GM19372 (cell line): ENCODE measurements around the gene ITIH5.

Experiments
- ATAC-seq: cut with Tn5 transposase; IDR thresholded peaks from one replicate; pipeline ENCODE4 v1.9.1; 2021; ENCODE audit warnings: mild to moderate bottlenecking, low read depth, moderate library complexity; ENCODE audit not compliant: unreplicated experiment

The ITIH5 gene

GRCh38 chr10:7635408-7636125 lies 31.2 kb downstream of the ITIH5 start:
- no peak for ATAC-seq

DNA sequence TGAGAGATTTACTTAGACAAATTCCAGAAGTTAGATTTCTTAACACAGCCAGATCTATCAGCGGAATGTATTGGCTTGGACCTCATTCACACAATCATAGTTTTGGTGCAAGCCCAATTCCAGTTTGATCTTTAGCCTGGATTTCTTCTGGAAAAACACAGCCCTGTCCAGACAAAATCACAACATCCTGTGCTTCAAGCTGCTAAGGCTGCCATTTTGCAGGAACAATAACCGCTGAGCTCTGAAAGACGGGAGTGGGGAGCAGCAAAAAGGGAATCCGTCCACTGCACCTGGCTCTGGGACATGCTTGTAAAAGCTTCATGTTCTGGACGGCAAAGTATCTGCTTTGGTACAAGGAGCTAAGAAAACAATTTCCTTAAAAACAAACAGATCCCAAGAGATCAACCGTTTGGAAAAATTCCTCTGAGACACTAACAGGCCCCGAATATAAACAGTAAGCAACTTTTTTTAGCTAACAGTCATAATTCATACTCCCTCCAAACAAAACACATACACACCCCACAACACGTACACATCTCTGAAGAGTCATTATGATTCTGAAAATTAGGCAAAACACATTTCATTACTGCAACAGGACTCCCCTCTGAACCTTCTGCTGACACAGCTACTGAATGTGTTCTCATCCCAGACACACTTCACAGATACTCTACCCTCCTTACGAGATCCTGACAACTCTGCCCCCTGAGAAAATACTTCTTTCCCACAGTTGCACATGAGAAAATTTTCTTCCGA lies 32.4 kb downstream of the ITIH5 start:
- no peak for ATAC-seq

DNA sequence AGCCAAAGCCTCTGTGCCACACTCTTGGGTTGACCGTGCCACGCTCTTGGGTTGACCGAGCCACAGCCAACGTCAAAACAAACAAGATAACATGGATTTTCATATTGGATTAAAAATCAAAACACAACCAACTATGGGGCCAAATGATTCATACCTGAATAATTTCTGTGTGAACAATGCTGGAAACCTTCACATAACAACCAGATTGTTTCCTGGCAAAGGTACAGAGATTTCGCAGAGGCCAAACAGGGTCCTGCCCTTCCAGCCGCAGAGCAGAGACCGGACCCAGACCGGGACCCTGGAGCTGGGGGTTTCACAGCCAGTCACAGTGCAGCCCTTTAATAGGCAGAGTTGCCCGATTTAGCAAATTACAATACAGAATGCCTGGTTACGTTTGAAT lies 40.5 kb downstream of the ITIH5 start:
- ATAC-seq: no peak

DNA sequence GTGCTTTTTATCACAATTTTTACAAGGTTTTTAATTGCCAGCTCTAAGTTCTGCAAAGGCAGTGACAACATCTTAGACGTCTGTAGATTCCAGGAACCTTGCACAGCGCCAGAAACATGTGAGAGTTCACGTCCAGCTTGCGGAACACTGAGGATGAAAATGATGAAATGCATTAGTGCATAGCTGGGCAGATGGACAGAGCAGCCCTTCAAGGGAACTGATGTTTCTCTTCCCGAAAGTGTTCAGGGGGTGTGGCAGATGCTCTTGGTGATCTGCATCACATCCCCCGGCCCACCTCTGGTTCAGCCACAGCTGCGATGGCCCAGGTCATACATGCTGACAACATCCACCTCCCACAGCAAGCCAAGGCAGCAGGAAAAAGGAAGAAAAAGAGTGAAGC lies 40.9 kb downstream of the ITIH5 start:
- no peak for ATAC-seq

DNA sequence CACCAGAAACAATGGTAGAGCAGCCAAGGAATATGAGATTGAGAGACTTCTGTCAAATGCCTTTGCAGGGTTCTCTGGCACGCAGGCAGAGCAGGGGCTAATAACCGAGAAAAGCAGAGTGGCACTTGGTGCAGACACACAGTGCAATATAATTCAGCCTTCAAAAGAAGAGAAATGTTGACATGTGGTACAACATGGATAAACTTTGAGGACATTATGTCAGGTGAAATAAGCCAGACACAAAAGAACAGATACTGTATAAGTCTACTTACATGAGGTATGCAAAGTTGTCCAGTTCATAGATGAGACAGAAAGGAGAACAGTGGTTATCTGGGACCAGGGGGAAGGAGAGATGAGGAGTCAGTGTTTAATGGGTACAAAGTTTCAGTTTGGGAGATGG lies 41.8 kb downstream of the ITIH5 start:
- no peak for ATAC-seq

DNA sequence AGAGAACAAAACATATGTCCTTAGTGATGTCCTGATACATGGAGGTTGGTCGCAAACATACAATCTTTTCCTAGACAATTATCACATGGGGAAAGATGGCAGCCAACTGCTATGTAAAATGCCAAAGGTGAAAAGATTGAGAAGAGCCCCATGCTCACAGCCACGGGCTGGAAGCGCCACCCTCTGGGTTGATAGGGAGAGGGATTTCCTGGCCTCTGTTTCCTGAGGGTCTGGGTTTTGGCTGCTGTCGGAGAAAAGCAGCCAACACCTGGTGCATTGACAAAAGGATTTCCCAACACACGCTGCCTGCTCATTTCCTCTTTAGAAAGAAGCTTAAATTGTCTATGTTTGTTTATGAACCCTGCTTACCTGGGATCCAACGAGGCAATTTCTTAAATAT lies 43.8 kb downstream of the ITIH5 start:
- no peak for ATAC-seq

- no peak for ATAC-seq
These were observed 48.3 kb downstream of the ITIH5 start for GRCh38 chr10:7618461-7618860.

- no peak for ATAC-seq
These were observed 54.9 kb downstream of the ITIH5 start for GRCh38 chr10:7611909-7612308.

- ATAC-seq: no peak
These were observed 55.9 kb downstream of the ITIH5 start for GRCh38 chr10:7610651-7611389.

DNA sequence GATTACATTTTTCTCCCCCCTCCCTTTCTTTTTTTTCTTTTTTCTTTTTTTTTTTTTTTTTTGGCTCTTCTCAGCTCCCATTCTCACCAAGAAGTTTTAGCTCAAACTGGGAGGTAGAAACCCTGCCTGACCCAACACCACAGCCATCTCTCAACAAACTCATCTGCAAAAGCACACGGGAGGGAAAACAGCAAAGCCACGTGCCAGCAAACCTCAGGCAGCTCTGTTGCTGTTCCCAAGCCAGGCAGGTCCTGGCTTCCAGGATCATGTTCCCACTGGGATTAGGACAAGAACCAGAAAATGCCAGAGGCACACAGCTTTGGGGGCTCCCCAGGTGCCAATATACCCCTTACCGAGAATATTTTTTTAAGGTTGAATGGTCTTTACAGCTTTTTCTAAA lies 56.7 kb downstream of the ITIH5 start:
- no peak for ATAC-seq

DNA sequence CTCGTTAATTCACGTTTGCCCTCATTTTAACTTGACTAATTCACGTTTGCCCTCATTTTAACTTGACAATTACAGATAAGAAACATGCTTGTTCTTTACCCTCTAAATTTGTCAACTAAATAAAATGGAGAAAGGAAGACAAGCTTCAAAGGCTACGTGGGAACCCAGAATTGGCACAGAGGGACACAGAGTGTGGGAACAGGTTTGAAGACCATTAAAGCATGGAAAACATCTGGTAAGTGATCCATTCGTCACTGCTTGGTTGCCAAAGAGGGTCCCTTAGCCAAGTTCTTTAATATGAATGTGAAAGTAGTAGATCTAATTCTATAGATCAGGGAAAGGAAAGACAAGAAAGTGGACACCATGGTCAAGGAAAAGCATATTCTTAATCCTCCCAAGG lies 57.2 kb downstream of the ITIH5 start:
- no peak for ATAC-seq

DNA sequence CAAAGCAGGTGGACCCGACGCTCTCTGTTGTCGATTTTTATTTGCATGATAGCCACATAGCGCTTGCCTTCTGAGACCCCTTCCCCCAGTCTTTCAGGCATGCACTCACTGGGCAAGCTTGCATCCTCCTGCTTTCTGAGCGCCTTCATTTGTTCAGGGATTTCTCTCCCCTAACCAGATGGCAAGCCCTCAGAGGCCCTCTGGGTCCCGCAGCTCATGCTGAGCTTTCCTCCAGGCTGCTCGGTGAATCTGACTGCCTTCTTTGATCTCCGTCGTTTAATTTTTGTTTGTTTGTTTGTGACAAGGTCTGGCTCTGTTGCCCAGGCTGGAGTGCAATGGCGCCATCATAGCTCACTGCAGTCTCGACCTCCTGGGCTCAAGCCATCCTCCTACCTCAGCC lies 58.8 kb downstream of the ITIH5 start:
- no peak for ATAC-seq

GRCh38 chr10:7606951-7607404 lies 59.8 kb downstream of the ITIH5 start:
- ATAC-seq: no peak

- ATAC-seq: no peak
These were observed 61.0 kb downstream of the ITIH5 start for GRCh38 chr10:7605565-7606295.

DNA sequence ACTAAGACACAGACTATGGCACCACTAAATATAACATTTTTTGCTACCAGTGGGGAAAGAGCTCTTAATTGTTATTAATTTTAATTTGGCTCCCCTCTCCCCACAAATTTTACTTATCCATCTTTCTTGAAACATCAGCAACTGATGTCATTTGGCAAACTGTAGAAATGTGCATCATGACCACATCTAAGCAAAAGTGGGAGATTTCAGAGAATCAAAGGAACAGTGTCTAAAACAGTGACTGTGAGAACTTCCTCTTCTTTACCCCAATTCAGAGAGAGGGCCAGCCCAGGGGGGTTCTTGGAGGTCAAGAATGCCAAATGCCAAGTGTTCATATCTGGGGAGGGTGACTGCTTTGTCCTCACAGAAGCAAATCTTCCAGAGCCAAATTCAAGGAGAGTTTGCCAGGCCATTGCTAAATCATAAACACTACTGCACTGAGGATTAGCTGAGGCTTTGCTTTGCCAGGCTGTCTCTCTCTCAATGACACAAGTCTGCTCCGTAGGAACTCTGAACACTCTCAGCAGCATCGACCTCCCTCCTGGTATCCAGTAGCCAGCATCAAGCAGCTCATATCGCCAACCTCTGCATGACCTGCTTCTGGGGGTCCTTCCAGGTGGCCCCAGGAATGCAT lies 65.6 kb downstream of the ITIH5 start:
- no peak for ATAC-seq

GRCh38 chr10:7598771-7599170 lies 68.0 kb downstream of the ITIH5 start:
- ATAC-seq: no peak

GRCh38 chr10:7596356-7596755 lies 70.4 kb downstream of the ITIH5 start:
- no peak for ATAC-seq

- no peak for ATAC-seq
These were observed 72.9 kb downstream of the ITIH5 start for GRCh38 chr10:7593905-7594304.

- no peak for ATAC-seq
These were observed 73.7 kb downstream of the ITIH5 start for GRCh38 chr10:7593063-7593462.

DNA sequence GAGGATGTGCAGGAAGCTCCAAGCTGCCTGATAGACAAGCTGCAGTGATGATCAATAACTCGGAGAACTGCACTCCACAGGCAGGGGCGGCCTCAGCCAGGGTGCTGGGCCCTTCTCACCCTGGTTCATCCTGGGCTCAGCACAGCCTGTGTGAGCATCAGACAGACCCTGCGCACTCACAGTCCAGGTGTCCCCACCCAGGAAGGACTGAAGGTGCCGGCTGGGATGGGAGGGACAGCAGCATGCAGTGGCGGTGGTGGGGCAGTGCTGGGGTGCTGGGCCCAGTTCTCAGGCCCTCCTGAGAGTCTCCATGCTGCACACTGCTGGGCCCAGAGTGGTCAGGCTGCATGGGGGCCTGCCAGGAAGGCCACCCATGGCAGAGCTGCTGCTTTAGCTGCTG lies 74.1 kb downstream of the ITIH5 start:
- no peak for ATAC-seq
